Hematopoietic multipotent progenitor cell treated with erythropoietin and hydrocortisone succinate and interleukin-3 and kit ligand, for 6 days (in vitro differentiated cells): ENCODE measurements around the gene ZNF524.

Experiments used
- DNase-seq: peaks from one replicate; pipeline ENCODE4 v3.0.0-alpha.2; 2015

Gene ZNF524

DNA sequence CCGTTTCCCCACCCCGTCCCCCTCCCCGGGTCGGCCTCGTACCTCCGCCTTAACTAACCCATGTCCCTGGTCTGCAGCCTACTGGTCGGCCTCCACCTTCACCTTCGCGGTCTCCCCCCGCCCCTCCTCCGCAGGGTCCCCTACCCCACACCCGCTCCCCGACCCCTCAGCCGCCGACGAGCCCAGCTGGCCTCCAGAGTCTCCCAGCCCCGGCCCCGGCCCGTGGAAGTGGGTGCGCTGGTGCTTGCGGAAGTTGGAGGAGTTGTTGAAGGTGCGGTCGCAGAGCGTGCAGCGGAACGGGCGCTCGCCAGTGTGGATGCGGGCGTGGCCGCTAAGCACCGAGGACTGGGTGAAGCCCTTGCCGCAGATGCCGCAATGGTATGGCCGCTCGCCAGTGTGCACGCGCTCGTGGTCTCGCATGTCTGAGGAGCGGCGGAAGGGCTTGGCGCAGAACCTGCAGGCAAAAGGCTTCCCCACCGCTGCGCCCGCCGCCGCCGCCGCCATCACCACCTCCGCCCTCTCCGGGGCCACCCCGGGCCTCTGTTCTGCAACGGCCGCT is 21.7 kb downstream of the ZNF524 start:
- no peak for DNase-seq

DNA sequence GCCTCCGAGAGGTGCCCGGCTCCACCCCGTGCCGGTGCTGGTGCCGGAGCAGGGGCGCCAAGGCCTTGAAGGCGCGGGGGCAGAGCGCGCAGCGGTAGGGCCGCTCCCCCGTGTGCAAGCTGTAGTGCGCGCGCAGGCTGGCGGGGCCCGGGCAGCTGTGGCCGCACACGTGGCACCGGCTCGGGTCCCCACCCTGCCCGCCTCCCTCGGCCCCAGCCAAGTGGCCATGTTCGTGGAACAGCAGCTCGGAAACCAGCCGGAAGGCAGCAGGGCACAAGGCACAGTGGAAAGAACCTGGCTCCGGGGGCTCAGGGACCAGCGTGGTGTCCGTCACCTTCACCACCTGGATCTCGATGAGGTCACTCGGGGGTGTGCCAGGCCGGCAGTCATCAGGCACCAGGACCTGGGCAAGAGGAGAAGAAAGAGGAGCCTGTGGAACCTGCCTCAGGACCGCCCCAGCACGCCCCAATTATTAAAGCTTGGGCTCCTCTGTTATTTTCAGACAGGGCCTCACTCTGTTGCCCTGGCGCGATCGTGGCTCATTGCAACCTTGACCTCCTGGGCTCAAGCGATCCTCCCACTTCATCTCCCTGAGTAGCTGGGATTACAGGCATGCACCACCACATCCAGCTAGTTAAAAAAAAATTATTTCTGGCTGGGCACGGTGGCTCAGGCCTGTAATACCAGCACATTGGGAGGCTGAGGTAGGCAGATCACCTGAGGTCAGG is 22.3 kb downstream of the ZNF524 start:
- no peak for DNase-seq

DNA sequence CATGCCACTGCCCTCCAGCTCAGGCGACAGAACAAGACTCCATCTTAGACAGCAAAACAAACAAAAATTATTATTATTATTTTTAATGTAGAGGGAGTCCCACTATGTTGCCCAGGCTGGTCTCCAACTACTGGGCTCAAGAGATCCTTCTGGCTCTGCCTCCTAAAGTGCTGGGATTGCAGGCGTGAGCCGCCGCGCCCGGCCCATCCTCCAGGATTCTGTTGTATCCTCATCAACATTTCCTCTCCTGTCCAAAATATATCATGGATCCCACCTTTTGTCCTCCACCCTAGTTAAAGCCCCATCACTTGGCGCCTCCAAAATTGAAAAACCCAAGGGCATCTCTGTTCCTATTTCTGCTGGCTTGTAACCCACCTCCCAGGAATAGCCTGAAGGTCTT is 23.0 kb downstream of the ZNF524 start:
- DNase-seq = no peak

GRCh38 chr19:55623561-55623960 is 23.5 kb downstream of the ZNF524 start:
- no peak for DNase-seq

DNA sequence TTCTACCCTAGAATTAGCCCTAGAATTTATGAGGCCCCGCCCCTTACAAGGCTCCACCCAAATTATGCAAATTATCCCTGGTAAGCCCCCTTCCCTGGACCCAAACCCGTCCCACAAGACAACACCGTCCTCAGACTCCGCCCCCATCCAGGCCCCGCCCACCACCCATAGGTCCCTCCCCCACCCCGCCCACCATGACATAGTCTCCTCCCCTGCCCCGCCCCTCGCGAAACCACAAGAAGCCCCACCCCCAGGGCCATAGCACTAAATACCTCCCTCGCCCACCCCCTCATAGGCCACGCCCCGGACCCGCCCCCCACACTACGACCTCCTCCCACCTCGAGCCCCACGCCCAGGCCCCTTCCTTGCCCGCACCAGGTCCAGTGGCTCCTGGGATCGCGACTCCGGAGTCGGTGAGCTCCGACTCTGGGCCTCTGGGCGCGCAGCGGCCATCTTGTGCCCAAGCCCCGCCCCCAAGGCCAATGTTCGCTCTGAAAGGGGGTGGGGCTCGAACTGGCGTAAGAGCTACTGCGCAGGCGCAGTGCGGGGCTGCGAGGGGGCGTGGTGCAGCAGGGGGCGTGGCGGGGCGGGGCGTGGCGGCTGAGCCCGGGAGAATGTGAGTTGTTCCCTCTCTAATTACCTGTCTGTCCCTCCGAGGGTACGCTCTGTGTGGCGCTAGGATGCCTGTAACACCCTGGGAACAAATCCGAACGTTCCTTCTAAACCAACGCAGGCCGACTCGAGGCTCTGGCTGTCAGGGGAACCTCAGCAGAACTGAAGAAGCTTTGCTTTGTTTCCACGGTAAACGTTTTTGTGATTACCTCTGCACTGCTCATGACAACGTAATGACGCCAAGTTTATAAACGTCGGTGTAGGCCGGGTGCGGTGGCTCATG is 24.3 kb downstream of the ZNF524 start, which contains the start of gene ZNF784:
Gene ZNF784, minus strand, starts transcription at position 458 of the 895 bp plus-strand sequence. Its CDS starts 5 bp downstream, at position 453.
- DNase-seq = peak; percentile 98

GRCh38 chr19:55625004-55625326 is 24.9 kb downstream of the ZNF524 start:
- no peak for DNase-seq

DNA sequence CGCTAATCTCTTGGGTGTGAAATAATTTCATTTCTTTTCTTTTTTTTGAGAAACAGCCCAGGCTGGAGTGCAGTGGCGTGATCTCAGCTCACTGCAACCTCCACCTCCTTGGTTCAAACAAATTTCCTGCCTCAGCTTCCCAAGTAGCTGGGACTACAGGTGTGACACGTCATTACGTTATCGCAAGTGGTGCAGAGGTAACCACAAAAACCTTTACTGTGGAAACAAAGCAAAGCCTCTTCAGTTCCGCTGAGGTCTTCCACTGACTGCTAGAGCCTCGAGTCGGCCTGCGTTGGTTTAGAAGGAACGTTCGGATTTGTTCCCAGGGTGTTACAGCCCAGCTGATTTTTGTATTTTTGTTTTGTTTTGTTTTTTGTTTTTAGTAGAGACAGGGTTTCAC is 26.3 kb downstream of the ZNF524 start:
- no peak for DNase-seq

GRCh38 chr19:55632463-55632834 is 32.4 kb downstream of the ZNF524 start:
- peak; percentile 98 for DNase-seq

DNA sequence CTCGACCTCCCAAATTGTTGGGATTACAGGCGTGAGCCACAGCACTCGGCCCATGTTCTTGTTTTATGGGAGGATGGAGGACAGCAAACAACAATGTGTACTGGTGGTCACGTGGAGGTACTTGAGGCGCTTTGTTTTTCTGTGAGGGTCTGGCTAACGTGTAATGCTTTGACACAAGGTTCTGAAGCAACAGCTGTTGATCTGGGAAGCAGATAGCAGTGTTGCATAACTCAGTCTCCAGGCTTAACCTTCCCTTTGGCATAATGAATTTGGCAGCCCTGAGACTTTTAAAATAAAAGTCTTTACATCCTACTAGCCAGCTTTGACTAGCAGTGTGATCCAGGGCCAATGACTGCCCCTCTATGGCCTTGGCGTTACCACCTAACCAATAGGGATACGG is 33.8 kb downstream of the ZNF524 start:
- DNase-seq = peak; percentile 67

GRCh38 chr19:55635334-55635717 is 35.2 kb downstream of the ZNF524 start:
- no peak for DNase-seq

DNA sequence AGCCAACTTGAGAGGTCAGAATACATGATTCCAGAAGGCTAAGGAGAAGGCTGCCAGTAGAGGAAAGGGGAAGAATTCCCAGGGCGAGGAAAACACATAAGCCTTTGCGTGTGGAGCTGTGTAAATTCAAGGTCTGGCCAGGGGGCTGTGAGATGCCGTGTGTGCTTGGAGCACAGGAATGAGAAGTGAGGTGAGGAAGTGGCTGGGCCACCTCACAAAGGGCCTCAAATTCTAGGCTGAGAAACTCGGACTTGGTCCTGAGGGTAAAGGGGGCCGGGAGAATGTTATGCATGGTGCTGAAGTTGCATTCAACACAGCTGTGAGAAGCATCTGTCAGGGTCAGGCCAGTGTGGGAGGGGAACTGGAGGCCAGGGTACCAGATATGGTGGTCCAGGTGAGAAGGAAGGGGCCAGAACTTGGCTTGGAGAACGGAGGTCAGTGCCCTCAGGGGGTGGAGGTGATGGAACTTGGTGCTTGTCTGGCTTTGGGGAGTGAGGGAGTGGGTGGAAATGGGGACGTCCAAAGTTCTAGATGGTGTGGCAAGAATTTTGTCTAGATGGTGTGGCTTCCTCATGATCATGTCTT is 35.9 kb downstream of the ZNF524 start:
- DNase-seq = no peak

GRCh38 chr19:55636723-55637122 is 36.6 kb downstream of the ZNF524 start:
- no peak for DNase-seq

GRCh38 chr19:55637534-55637933 is 37.4 kb downstream of the ZNF524 start:
- no peak for DNase-seq

DNA sequence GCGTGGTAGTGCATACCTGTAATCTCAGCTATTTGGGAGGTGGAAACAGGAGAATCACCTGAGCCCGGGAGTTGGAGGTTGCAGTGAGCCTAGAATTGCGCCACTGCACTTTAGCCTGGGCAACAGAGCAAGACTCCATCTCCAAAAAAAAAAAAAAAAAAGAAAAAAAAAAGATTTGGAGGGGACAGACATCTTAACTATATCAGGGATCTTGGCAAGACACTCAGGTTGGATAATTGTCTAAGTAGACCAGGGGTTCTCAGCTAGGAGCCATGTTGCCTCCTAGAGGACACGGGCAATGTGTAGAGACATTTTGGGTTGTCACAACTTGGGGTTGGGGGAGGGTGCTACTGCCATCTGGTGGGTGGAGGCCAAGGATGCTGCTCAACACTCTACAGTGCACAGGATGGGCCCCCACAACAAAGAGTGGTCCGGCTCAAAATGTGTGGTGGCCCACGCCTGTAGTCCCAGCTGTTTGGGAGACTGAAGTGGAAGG is 38.8 kb downstream of the ZNF524 start:
- DNase-seq = peak; percentile 85

DNA sequence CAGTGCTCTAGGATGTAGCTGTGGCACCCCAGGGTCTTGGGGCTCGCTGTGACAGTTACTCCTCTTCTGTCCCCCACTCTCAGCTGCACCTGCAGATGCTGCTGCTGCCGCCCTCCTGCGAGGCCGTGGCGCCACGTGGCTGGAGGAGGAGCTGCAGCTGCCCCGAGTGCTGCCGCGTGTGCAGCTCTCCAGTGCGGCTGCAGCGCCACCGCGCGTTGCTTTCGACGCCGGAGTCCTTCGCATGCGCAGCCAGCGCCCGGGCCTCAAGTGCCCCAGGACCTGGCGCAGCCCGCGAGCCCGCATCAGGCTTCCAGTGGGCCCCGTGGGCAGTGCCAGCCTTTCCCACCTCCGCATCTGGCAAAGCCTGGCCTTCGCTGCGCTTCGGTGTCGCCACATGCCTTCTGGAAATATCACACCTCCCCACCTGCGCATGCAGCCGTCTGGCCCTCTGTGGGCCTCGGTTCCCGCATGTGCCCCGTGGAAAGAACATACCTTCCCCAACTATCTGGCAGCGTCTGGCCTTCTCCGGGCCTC is 40.0 kb downstream of the ZNF524 start:
- peak; percentile 80 for DNase-seq

GRCh38 chr19:55640577-55641425 is 40.7 kb downstream of the ZNF524 start, which contains the start of gene ZNF580:
Gene ZNF580 (plus strand): TSS chr19:55641002. CDS start chr19:55642509, 1,507 bp downstream.
- peak; percentile 81 for DNase-seq

GRCh38 chr19:55641426-55642152 is 41.5 kb downstream of the ZNF524 start:
- peak; percentile 44 for DNase-seq

DNA sequence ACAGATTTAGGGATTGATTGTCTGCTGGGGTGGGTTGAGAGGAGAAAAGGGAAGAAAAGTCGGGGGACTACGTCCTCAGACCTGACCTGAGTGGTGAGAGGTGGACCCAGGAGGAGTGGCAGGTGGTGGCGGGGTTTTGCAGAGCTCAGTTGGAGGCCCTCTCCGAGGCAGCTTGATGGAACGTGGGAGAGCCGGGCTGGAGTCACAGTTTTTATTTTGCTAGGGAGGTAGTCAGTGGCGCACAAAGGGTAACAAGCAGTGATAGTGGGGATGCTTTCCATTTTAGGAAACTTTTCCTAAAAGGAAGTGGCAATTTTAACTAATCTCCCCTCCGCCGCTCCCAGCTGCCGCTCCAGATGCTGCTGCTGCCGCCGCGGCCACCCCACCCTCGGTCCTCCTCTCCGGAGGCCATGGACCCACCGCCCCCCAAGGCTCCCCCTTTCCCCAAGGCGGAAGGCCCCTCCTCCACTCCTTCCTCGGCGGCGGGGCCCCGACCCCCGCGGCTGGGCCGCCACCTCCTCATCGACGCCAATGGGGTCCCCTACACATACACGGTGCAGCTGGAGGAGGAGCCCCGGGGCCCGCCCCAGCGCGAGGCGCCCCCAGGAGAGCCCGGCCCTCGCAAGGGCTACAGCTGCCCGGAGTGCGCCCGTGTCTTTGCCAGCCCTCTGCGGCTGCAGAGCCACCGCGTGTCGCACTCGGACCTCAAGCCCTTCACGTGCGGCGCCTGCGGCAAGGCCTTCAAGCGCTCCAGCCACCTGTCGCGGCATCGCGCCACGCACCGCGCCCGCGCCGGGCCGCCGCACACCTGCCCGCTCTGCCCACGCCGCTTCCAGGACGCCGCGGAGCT is 42.3 kb downstream of the ZNF524 start:
- DNase-seq = peak; percentile 30

DNA sequence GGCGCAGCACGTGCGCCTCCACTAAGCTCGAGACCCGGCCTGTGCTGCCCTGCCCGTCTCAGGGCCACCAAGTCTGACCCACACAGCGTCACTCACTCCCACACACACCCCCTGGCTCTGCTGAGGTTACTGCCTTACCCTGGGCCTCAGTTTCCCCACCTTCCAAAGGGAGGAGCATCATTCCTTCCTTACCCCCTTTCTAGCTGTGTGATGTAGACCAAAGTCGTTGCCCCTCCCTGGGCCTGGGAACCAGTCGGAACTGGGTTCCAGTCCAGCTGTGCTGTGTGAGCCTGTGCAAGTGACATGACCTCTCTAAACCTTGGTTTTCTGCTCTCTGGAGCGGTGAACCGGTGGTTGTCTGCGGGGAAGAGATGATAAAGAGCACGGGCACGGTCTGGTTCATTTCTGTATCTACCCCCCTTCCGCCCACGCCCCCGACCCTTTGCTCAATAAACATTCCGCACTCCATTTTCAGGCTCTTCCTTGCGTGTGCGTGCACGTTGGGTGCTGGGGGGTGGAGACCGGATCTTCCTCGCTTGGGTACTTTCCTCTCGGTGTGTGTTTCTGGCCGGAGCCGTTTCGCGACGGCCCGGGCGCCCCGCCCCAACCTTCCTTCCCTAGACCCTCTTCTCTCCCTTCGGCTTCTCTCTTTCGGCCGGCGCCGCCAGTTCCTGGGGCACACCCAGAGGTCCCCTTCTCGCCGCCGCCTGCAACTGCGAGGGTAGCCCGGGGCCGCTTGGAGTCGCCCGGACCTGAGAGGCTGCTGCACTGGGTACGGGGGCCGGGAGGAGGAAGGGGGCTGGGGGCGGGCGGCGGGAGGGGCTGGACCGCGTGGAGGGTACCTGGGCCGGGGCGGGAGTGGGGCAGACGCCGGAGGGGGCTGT is 43.2 kb downstream of the ZNF524 start, which contains the start of gene ZNF581:
Gene ZNF581, plus strand, starts transcription at position 647 of the 884 bp plus-strand sequence. CDS start 923 bp downstream, outside the sequence.
- peak; percentile 86 for DNase-seq
